Upper lobe of left lung (tissue), 6 donors: ENCODE measurements around the gene SPTBN2. TPM values are rescaled to one million over a fixed set of nuclear protein-coding genes. Genes with fewer than 3 reads are reported as not detected.

Experiments used
- ATAC-seq, 2 donors: fragments of 200-7000 bp; cut with Tn5 transposase; one replicate each; pipeline ENCODE4 v1.9.1; 2022; ENCODE audit warnings: mild to moderate bottlenecking in 2 of 2, moderate library complexity in 2 of 2; ENCODE audit not compliant: low FRiP score in 2 of 2
- DNase-seq, 2 donors: peaks; one replicate each; pipeline ENCODE4 v3.0.0-alpha.2; 2019 to 2020
- H3K27ac ChIP-seq, 4 donors: fragments of 200-600 bp; sonication (generic); one replicate each; pipeline ENCODE4 v1.5.1; 2016 to 2019
- H3K27me3 ChIP-seq, 4 donors: fragments of 200-600 bp; sonication (generic); one replicate each; pipeline ENCODE4 v1.5.1; 2017 to 2019
- H3K36me3 ChIP-seq, 4 donors: fragments of 200-600 bp; sonication (generic); one replicate each; pipeline ENCODE4 v1.5.1; 2016 to 2019
- H3K4me1 ChIP-seq, 4 donors: fragments of 200-600 bp; sonication (generic); one replicate each; pipeline ENCODE4 v1.5.1; 2018 to 2019
- H3K4me3 ChIP-seq, 4 donors: fragments of 200-600 bp; sonication (generic); one replicate each; pipeline ENCODE4 v1.5.1; 2017 to 2019; ENCODE audit warnings: mild to moderate bottlenecking in 2 of 4, moderate library complexity in 1 of 4
- H3K9me3 ChIP-seq, 4 donors: fragments of 200-600 bp; sonication (generic); one replicate each; pipeline ENCODE4 v1.5.1; 2018 to 2019
- EP300 ChIP-seq, 4 donors: sonication (generic); formaldehyde crosslinking; IDR thresholded peaks; one replicate each; pipeline ENCODE4 v1.5.1; 2017; ENCODE audit warnings: antibody characterized with exemption in 4 of 4, control low read depth in 2 of 4
- POLR2A ChIP-seq, 4 donors: fragments of 450-650 bp; IDR thresholded peaks; one replicate each; pipeline ENCODE4 v1.5.1; 2016 to 2017; ENCODE audit warnings: antibody characterized with exemption in 4 of 4, mild to moderate bottlenecking in 2 of 4
- POLR2AphosphoS5 ChIP-seq, 2 donors: sonication (generic); formaldehyde crosslinking; IDR thresholded peaks; one replicate each; pipeline ENCODE4 v1.5.1; 2017; ENCODE audit warnings: antibody characterized with exemption in 2 of 2
- WGBS, 2 donors: methylation state at CpG; one replicate each; pipeline ENCODE4 v1.1.5; 2017 to 2018; 5-methylcytosine and 5-hydroxymethylcytosine counted together
- total RNA-seq, 6 donors: library from RNA; depleted of rRNA in 4 of 6; stranded (reverse); fragments of >200 nt in 4 of 6; gene quantifications; one replicate each; pipeline versions ENCODE4 v1.1.0 to v1.2.1, GENCODE V29; 2016 to 2021
- TF ChIP-seq, protein P1 (sequence below), 6 experiments: fragments of 450-650 bp in 4 of 6; fragments of 200-600 bp in 2 of 6; sonication (generic) in 2 of 6; IDR thresholded peaks; one replicate each; pipeline ENCODE4 v1.5.1; 2016 to 2019; ENCODE audit warnings: antibody characterized with exemption in 6 of 6
- donor health status: DM: no; HTN: no; CAD: no; lungs with moderate emphysema.
- donor health status: DM: no; HTN: yes; CAD: no; lungs with severe emphysema.

The SPTBN2 gene
- total RNA-seq, 6 donors from 2014 or later: 9.3 to 45.1 (median 21.1) TPM

DNA sequence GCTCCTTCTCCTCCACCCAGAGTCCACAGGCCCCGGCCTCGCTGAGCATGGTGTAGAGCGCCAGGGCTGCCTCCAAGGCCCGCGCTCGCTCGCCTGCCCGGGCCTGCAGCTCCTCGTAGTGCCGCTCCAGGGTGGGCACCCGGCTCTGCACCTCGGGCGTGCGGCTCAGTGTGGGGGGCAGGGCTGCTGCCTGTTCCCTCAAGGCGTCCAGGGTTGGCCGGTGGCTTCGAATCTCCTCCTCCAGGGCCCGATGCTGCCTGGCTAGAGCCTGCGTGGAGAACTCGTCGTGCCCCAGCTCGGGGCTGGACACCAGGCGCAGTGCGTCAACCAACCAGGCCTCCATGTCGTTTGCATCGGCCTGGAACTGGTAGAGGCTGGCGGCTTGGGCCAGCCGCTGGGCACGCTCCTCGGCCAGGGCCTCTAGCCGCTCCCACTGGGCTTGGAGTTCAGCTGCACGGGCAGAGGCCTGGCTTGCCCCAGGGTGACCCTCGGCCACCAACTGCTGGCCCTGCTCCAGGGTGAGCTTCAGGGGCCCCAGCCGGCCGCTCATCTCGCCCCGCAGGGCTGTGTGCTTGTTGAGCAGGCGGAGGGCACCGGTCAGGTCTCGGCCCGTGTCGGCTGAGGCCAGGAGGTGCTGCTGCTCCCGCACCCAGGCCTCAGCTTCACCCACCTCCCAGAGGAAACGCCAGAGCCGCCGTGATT, 24.2 kb downstream of the SPTBN2 start:
- 80 to 97% methylated on average over 2 to 17 of the region's 46 CpGs for WGBS, 2 donors
- Histone ChIP-seq H3K4me3 (no peak overlapping the region), H3K9me3 (no peaks in the 10 kb centered on the region), H3K27me3 (no peaks in the 10 kb centered on the region), H3K27ac (no peak overlapping the region), H3K36me3 (no peaks in the 10 kb centered on the region), H3K4me1 (no peaks in the 10 kb centered on the region)
- ATAC-seq (peak in 1 of 2 donors; percentile 25), DNase-seq (peak in 1 of 2 donors; percentile 81)
- no peak for TF ChIP-seq POLR2A (IDR thresholded peaks at IDR 0.05)
- TF ChIP-seq, protein P1, sequence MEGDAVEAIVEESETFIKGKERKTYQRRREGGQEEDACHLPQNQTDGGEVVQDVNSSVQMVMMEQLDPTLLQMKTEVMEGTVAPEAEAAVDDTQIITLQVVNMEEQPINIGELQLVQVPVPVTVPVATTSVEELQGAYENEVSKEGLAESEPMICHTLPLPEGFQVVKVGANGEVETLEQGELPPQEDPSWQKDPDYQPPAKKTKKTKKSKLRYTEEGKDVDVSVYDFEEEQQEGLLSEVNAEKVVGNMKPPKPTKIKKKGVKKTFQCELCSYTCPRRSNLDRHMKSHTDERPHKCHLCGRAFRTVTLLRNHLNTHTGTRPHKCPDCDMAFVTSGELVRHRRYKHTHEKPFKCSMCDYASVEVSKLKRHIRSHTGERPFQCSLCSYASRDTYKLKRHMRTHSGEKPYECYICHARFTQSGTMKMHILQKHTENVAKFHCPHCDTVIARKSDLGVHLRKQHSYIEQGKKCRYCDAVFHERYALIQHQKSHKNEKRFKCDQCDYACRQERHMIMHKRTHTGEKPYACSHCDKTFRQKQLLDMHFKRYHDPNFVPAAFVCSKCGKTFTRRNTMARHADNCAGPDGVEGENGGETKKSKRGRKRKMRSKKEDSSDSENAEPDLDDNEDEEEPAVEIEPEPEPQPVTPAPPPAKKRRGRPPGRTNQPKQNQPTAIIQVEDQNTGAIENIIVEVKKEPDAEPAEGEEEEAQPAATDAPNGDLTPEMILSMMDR (IDR thresholded peaks at IDR 0.05): no peak
- no peak for TF ChIP-seq EP300 (IDR thresholded peaks at IDR 0.05)
- TF ChIP-seq POLR2AphosphoS5 (IDR thresholded peaks at IDR 0.05): no peak

DNA sequence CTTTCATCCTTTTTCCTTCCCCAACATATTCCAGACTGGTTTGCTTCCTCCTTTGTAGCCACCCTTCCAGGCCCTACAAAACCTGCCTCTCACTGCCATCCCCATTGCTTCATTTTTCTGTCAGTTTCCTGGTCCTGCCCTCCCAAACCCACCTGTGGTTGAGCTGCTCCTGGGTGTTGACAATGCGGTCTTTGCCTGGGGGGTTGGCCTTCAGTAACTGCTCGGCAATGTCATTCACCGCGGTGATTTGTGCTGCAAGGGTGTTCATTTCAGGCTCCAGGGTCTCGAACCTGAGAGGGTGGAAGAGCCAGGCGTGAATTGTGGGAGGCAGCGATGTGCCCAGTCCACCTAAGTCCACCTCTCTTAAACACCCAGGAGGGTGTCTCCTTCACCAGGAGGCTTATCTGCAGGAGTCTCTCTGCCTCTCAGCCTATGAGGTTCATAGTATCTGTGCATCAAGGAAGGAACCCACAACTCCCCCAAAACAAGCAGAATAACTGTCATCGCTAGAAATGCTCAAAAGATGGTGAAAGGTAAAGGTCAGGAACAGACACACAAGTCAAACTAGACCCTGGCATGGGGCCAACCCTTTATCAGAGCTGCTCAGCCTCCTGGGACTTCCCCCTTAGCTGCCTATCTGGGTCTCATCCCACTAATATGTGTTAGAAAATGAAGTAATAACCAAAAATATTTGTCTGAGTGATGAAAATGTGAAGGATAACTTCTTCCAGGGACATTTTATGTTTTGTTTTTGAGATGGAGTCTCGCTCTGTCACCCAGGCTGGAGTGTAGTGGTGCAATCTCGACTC, 27.4 kb downstream of the SPTBN2 start:
- no peaks in the 10 kb centered on the region for H3K36me3 ChIP-seq
- no peak for TF ChIP-seq EP300 (IDR thresholded peaks at IDR 0.05)
- TF ChIP-seq, protein P1 (IDR thresholded peaks at IDR 0.05): no peak
- TF ChIP-seq POLR2A (IDR thresholded peaks at IDR 0.05): no peak
- no peak for TF ChIP-seq POLR2AphosphoS5 (IDR thresholded peaks at IDR 0.05)
- ATAC-seq: no peak
- no peaks in the 10 kb centered on the region for H3K27me3 ChIP-seq
- 76 to 83% methylated on average over 10 of the region's 10 CpGs for WGBS, 2 donors
- no peak overlapping the region for H3K27ac ChIP-seq
- H3K4me3 ChIP-seq: no peak overlapping the region
- DNase-seq: no peak
- no peaks in the 10 kb centered on the region for H3K9me3 ChIP-seq
- H3K4me1 ChIP-seq: no peaks in the 10 kb centered on the region

DNA sequence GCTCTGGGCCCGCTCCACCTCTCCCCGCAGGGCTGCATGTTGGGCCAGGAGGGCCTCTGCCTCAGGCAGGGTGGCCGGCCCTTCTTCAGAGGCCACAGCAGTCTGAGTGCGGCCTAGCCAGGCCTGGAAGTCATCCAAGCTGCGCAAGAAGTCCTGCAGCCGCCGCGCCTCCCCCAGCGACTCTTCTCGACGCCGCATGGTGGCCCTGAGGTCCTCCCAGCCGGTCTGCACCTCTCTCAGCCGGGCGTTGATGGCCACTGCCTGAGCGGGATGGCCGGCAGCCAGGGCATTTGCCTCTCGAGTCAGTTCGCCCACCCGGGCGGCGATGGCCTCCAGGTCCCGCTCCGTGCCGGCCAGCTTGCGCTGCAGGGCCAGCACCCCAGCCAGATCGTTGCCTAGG, 28.3 kb downstream of the SPTBN2 start:
- no peak overlapping the region for H3K4me3 ChIP-seq
- 83 to 95% methylated on average over 2 to 18 of the region's 27 CpGs for WGBS, 2 donors
- ATAC-seq (no peak), DNase-seq (peak in 1 of 2 donors; percentile 83)
- TF ChIP-seq POLR2A (IDR thresholded peaks at IDR 0.05) (no peak), EP300 (IDR thresholded peaks at IDR 0.05) (no peak), POLR2AphosphoS5 (IDR thresholded peaks at IDR 0.05) (no peak)
- TF ChIP-seq, protein P1 (IDR thresholded peaks at IDR 0.05): no peak
- no peaks in the 10 kb centered on the region for H3K27me3 ChIP-seq
- H3K36me3 ChIP-seq: no peaks in the 10 kb centered on the region
- no peaks in the 10 kb centered on the region for H3K9me3 ChIP-seq
- no peaks in the 10 kb centered on the region for H3K4me1 ChIP-seq
- H3K27ac ChIP-seq: no peak overlapping the region

DNA sequence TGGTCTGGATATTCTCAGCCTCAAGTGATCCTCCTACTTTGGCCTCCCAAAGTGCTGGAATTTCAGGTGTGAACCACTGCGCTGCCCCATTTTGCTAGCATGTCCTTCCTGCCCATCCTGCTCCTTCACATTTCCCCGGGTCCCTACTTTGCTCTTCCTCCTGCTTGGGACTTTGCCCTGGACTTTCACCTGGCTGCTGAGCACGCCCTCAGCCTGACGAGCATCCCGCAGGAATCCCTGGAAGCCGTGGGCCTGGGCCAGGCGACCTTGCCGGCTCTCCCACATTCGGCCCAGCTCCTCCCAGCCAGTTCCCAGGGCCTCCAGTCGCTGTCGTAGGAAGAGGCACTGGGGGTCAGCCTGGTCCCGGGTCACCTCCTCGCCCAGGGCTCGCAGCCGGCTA, 28.7 kb downstream of the SPTBN2 start:
- ATAC-seq (no peak), DNase-seq (no peak)
- H3K9me3 ChIP-seq: no peaks in the 10 kb centered on the region
- no peak overlapping the region for H3K4me3 ChIP-seq
- no peak for TF ChIP-seq POLR2AphosphoS5 (IDR thresholded peaks at IDR 0.05)
- TF ChIP-seq, protein P1 (IDR thresholded peaks at IDR 0.05): no peak
- no peak for TF ChIP-seq EP300 (IDR thresholded peaks at IDR 0.05)
- no peak for TF ChIP-seq POLR2A (IDR thresholded peaks at IDR 0.05)
- no peaks in the 10 kb centered on the region for H3K36me3 ChIP-seq
- no peak overlapping the region for H3K27ac ChIP-seq
- H3K4me1 ChIP-seq: no peaks in the 10 kb centered on the region
- H3K27me3 ChIP-seq: no peaks in the 10 kb centered on the region
- WGBS, 2 donors: 93 to 94% methylated on average over 10 to 15 of the region's 15 CpGs
